Mammary microvascular endothelial cell (primary cell): ENCODE measurements around the gene RASAL3. TPM values are rescaled to one million over a fixed set of nuclear protein-coding genes. Genes with fewer than 3 reads are reported as not detected.

Source experiments
- total RNA-seq: library from RNA; depleted of rRNA; stranded (reverse); fragments of >200 nt; gene quantifications from 2 replicates; pipeline ENCODE4 v1.2.3, GENCODE V29; 2015

Gene RASAL3
- total RNA-seq = 18.7 and 18.9 TPM in 2 replicates

GRCh38 chr19:15464394-15465385, at the start of gene RASAL3:
Gene RASAL3, minus strand, starts transcription at chr19:15464544. Its CDS starts 186 bp downstream, at chr19:15464358.

GRCh38 chr19:15508035-15508710, 43.8 kb upstream of the RASAL3 start, which contains the start of gene CYP4F22:
Gene CYP4F22, plus strand, starts transcription at chr19:15508525. Its CDS starts 16,812 bp downstream, at chr19:15525337.

GRCh38 chr19:15479391-15480345, 15.3 kb upstream of the RASAL3 start, which contains the start of gene PGLYRP2:
Gene PGLYRP2, minus strand, starts transcription at chr19:15479501. Its CDS starts 130 bp downstream, at chr19:15479371.

GRCh38 chr19:15449620-15450527, 14.5 kb downstream of the RASAL3 start, which contains the start of gene WIZ:
Gene WIZ, minus strand, starts transcription at chr19:15449956. Its CDS starts 1,649 bp downstream, at chr19:15448307.

GRCh38 chr19:15418579-15419412, 45.5 kb downstream of the RASAL3 start, which contains the start of gene AKAP8L:
Gene AKAP8L, minus strand, starts transcription at chr19:15418988. Its CDS starts 65 bp downstream, at chr19:15418923.

Other genes starting within 250 kb of the RASAL3 start
- gene EPHX3, start 232.1 kb downstream of the RASAL3 start, total RNA-seq = 0.07 TPM in 1 of 2 replicates, not detected in the other
- 14.7 and 18.9 TPM in 2 replicates for gene BRD4, start 132.0 kb downstream of the RASAL3 start, total RNA-seq
- gene AKAP8, start 84.8 kb downstream of the RASAL3 start, total RNA-seq = 22.7 and 27.5 TPM in 2 replicates
- 44.0 and 44.4 TPM in 2 replicates for gene AKAP8L, start 45.6 kb downstream of the RASAL3 start, total RNA-seq
- 29.8 and 32.8 TPM in 2 replicates for gene WIZ, start 14.6 kb downstream of the RASAL3 start, total RNA-seq
- not detected in 2 replicates for gene PGLYRP2, start 15.0 kb upstream of the RASAL3 start, total RNA-seq
- gene CYP4F22, start 44.0 kb upstream of the RASAL3 start, total RNA-seq = not detected in 2 replicates
- gene CYP4F8, start 150.7 kb upstream of the RASAL3 start, total RNA-seq = not detected in 2 replicates
- gene CYP4F3, start 176.4 kb upstream of the RASAL3 start, total RNA-seq = 0.33 TPM in 1 of 2 replicates, not detected in the other
- gene CYP4F12, start 208.5 kb upstream of the RASAL3 start, total RNA-seq = not detected in 2 replicates